Body of pancreas (tissue), 4 donors: ENCODE data around the gene BAZ2B. TPM values are rescaled to one million over a fixed set of nuclear protein-coding genes. Genes with fewer than 3 reads are reported as not detected.
"Not testable (repeated sequence)": the region's sequence is repeated elsewhere in the genome, so short reads cannot be mapped to it uniquely, and the experiment has no call there.

Experiments used
- ATAC-seq: fragments of 150-250 bp; one replicate; pipeline ENCODE4 v1.9.1; 2016
- DNase-seq, 4 donors: peaks; one replicate each; pipeline ENCODE4 v3.0.0-alpha.2; 2019
- H3K27ac ChIP-seq, 4 donors: fragments of 200-600 bp; sonication (generic); 1 replicate in 3 of 4; 2 replicates in 1 of 4; pipeline versions ENCODE4 v1.5.1 to v1.6.1; 2016 to 2019; ENCODE audit warnings: mild to moderate bottlenecking in 1 of 4, mixed read lengths in 1 of 4, moderate library complexity in 1 of 4
- H3K27me3 ChIP-seq, 2 donors: fragments of 200-600 bp; sonication (generic); one replicate each; pipeline ENCODE4 v1.6.0; 2016; ENCODE audit warnings: mild to moderate bottlenecking in 1 of 2
- H3K36me3 ChIP-seq, 2 donors: fragments of 200-600 bp; sonication (generic); replicated peaks in 1 of 2; 2 replicates each; pipeline ENCODE4 v1.5.1; 2016; ENCODE audit warnings: low read depth in 2 of 2; ENCODE audit not compliant: insufficient read depth in 1 of 2
- H3K4me1 ChIP-seq: fragments of 200-600 bp; sonication (generic); one replicate; pipeline ENCODE4 v1.6.0; 2016
- H3K4me3 ChIP-seq, 2 donors: fragments of 200-600 bp; sonication (generic); 1 replicate in 1 of 2; 2 replicates in 1 of 2; pipeline ENCODE4 v1.5.1; 2016 to 2019
- H3K9me3 ChIP-seq, 3 donors: fragments of 200-600 bp; sonication (generic); 1 replicate in 2 of 3; 2 replicates in 1 of 3; pipeline ENCODE4 v1.5.1; 2016
- CTCF ChIP-seq, 7 experiments: fragments of 450-650 bp in 4 of 7; fragments of 200-600 bp in 3 of 7; sonication (generic) in 3 of 7; IDR thresholded peaks; one replicate each; pipeline ENCODE4 v1.5.1; 2016 to 2019; ENCODE audit warnings: antibody characterized with exemption in 7 of 7
- POLR2A ChIP-seq, 3 donors: fragments of 450-650 bp; IDR thresholded peaks; one replicate each; pipeline ENCODE4 v1.6.1; 2016; ENCODE audit warnings: antibody characterized with exemption in 3 of 3, mild to moderate bottlenecking in 2 of 3
- WGBS, 2 donors: methylation state at CpG; one replicate each; pipeline ENCODE4 v1.1.5; 2017; 5-methylcytosine and 5-hydroxymethylcytosine counted together
- intact Hi-C: fragments of 100-400 bp; cut with DNase I; formaldehyde crosslinking; loops from one replicate; pipeline ENCODE4 v1.15.1; 2023
- total RNA-seq, 2 donors: library from RNA; depleted of rRNA; stranded (reverse); fragments of >200 nt; gene quantifications; one replicate each; pipeline ENCODE4 v1.1.0, GENCODE V29; 2016

Gene BAZ2B
- total RNA-seq, 2 donors from 2014 or later, result 62.5 to 104 TPM

GRCh38 chr2:159538801-159539200 lies 77.5 kb downstream of the BAZ2B start:
- no peaks in the 10 kb centered on the region for H3K4me1 ChIP-seq
- 93 to 96% methylated on average over 3 of the region's 3 CpGs for WGBS, 2 donors
- H3K9me3 ChIP-seq, result no peaks in the 10 kb centered on the region
- intact Hi-C loops, result no loop called here
- no peak for ATAC-seq
- H3K36me3 ChIP-seq, result peaks cover 0 to 3% of the 10 kb centered on the region in 2 donors
- H3K4me3 ChIP-seq, result no peak overlapping the region
- H3K27ac ChIP-seq, result no peak overlapping the region
- DNase-seq, result no peak
- no peaks in the 10 kb centered on the region for H3K27me3 ChIP-seq
- no peak for TF ChIP-seq CTCF (IDR thresholded peaks at IDR 0.05)
- TF ChIP-seq POLR2A (IDR thresholded peaks at IDR 0.05), result no peak

GRCh38 chr2:159535261-159535660 lies 81.1 kb downstream of the BAZ2B start:
- ATAC-seq, H3K27me3 ChIP-seq, H3K27ac ChIP-seq, H3K36me3 ChIP-seq, DNase-seq, intact Hi-C loops, H3K4me1 ChIP-seq, H3K4me3 ChIP-seq, H3K9me3 ChIP-seq: not testable (repeated sequence)
- 96 to 100% methylated on average over 4 of the region's 4 CpGs for WGBS, 2 donors

GRCh38 chr2:159531475-159531874 lies 84.9 kb downstream of the BAZ2B start:
- H3K4me3 ChIP-seq, result no peak overlapping the region
- H3K27ac ChIP-seq, result no peak overlapping the region
- ATAC-seq, result no peak
- no peak for TF ChIP-seq CTCF (IDR thresholded peaks at IDR 0.05)
- no peak for TF ChIP-seq POLR2A (IDR thresholded peaks at IDR 0.05)
- H3K9me3 ChIP-seq, result no peaks in the 10 kb centered on the region
- intact Hi-C loops, result no loop called here
- no peaks in the 10 kb centered on the region for H3K27me3 ChIP-seq
- WGBS, 2 donors, result 81 to 88% methylated on average over 1 of the region's 1 CpG
- no peaks in the 10 kb centered on the region for H3K36me3 ChIP-seq
- H3K4me1 ChIP-seq, result no peaks in the 10 kb centered on the region
- no peak for DNase-seq

- intact Hi-C loops, result no loop called here
These were observed 89.9 kb downstream of the BAZ2B start for GRCh38 chr2:159526433-159526832.

GRCh38 chr2:159525012-159525411 lies 91.3 kb downstream of the BAZ2B start:
- TF ChIP-seq CTCF (IDR thresholded peaks at IDR 0.05) (no peak), POLR2A (IDR thresholded peaks at IDR 0.05) (no peak)
- no peaks in the 10 kb centered on the region for H3K36me3 ChIP-seq
- H3K4me3 ChIP-seq, result no peak overlapping the region
- H3K27ac ChIP-seq, result no peak overlapping the region
- intact Hi-C loops, result no loop called here
- ATAC-seq (no peak), DNase-seq (no peak)
- H3K4me1 ChIP-seq, result no peaks in the 10 kb centered on the region
- WGBS, 2 donors, result 98% methylated on average over 3 of the region's 3 CpGs
- H3K27me3 ChIP-seq, result no peaks in the 10 kb centered on the region
- no peaks in the 10 kb centered on the region for H3K9me3 ChIP-seq

More at GRCh38 chr2:159526433-159526832, 89.9 kb downstream of the BAZ2B start:
- H3K9me3 ChIP-seq, result no peaks in the 10 kb centered on the region
- no peaks in the 10 kb centered on the region for H3K36me3 ChIP-seq
- DNase-seq (no peak), ATAC-seq (no peak)
- H3K27ac ChIP-seq, result no peak overlapping the region
- TF ChIP-seq POLR2A (IDR thresholded peaks at IDR 0.05) (no peak), CTCF (IDR thresholded peaks at IDR 0.05) (no peak)
- 90 to 98% methylated on average over 1 of the region's 1 CpG for WGBS, 2 donors
- no peaks in the 10 kb centered on the region for H3K4me1 ChIP-seq
- no peaks in the 10 kb centered on the region for H3K27me3 ChIP-seq
- no peak overlapping the region for H3K4me3 ChIP-seq
